Measurements from ENCODE around the gene PCBD1.

PCBD1 gene

DNA sequence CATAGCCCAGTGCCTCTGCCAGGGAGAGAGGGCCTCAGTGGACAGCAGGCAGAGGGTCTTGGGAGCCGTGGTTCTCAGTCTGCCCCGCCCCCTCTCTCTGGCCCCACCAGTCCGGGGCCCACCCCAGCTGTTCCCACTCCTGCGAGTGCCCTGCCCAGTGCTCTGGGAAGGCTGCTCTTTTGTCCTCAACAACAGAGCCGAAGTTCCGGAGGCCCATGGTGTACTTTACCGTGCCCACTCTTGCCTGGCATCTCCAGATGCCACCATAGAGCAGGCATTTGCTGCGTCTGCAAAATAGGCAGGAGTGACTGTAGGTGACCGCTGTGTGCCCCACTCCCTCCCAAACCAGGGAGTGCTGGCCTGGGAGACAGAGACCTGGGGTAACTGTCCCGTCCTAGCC lies 29.3 kb upstream of the PCBD1 start:
- Histone ChIP-seq H3K4me3 (ENCODE audit: low read length in 2 of 2) (no peak overlapping the region), H3K36me3 (ENCODE audit: control insufficient read depth in 2 of 2, insufficient read depth in 2 of 2, low read length in 2 of 2) (no peaks in the 10 kb centered on the region), H3K27ac (ENCODE audit: low read depth in 2 of 2, low read length in 2 of 2) (no peak overlapping the region), H3K4me1 (ENCODE audit: control insufficient read depth in 2 of 2, insufficient read depth in 2 of 2, low read length in 2 of 2) (no peaks in the 10 kb centered on the region), H3K9ac (ENCODE audit: low read depth in 1 of 2, low read length in 2 of 2) (no peak overlapping the region), H3K27me3 (ENCODE audit: control insufficient read depth in 2 of 2, insufficient read depth in 2 of 2, low read length in 2 of 2) (peaks cover 0 to 16% of the 10 kb centered on the region in 2 donors), H3K9me3 (ENCODE audit: control insufficient read depth in 2 of 2, low read length in 2 of 2) (no peaks in the 10 kb centered on the region)

DNA sequence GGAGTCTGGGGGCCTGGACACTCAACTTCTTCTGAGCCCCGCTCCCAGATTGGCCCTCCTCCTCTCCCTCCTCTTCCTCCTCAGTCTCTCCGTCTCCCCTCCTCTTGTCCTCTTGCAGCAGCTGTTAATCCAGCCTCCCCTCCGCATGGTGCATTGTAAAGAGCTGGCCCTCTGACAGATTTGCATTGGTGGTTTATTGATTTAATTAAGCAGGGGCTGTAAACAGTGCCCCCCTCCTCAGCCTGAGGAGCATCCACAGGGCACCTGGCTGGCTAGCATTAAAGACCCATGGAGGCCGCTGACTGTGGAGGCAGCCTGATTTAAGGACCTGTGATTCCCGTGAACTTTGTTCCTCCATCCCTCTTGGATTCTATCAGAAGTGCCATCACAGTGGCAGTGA lies 28.9 kb upstream of the PCBD1 start:
- no peaks in the 10 kb centered on the region for H3K9me3 ChIP-seq (ENCODE audit: control insufficient read depth in 2 of 2, low read length in 2 of 2)
- H3K4me1 ChIP-seq (ENCODE audit: control insufficient read depth in 2 of 2, insufficient read depth in 2 of 2, low read length in 2 of 2): no peaks in the 10 kb centered on the region
- H3K36me3 ChIP-seq (ENCODE audit: control insufficient read depth in 2 of 2, insufficient read depth in 2 of 2, low read length in 2 of 2): no peaks in the 10 kb centered on the region
- no peak overlapping the region for H3K9ac ChIP-seq (ENCODE audit: low read depth in 1 of 2, low read length in 2 of 2)
- H3K27me3 ChIP-seq (ENCODE audit: control insufficient read depth in 2 of 2, insufficient read depth in 2 of 2, low read length in 2 of 2): peaks cover 0 to 16% of the 10 kb centered on the region in 2 donors
- no peak overlapping the region for H3K4me3 ChIP-seq (ENCODE audit: low read length in 2 of 2)
- no peak overlapping the region for H3K27ac ChIP-seq (ENCODE audit: low read depth in 2 of 2, low read length in 2 of 2)

DNA sequence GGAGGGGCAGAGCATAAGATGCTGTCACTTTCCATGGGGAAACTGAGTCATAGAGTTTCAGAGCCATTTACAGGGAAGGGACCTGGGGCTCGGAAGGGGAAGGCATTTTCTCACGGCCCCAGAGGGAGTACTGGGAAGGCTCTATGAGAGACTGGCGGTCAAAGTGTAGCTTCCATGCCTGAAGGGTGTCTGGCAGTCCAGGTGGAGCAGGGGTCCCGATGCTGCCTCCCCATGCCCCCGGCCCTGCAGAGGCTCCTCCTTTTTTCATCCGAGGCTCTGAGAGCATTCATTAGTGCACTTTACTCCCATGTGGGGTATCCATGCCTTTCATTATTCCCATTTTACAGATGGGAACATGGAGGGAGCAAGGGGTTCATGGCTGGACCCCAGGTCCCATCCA lies 27.9 kb upstream of the PCBD1 start:
- Histone ChIP-seq H3K4me3 (ENCODE audit: low read length in 2 of 2) (no peak overlapping the region), H3K9me3 (ENCODE audit: control insufficient read depth in 2 of 2, low read length in 2 of 2) (no peaks in the 10 kb centered on the region), H3K27ac (ENCODE audit: low read depth in 2 of 2, low read length in 2 of 2) (no peak overlapping the region), H3K36me3 (ENCODE audit: control insufficient read depth in 2 of 2, insufficient read depth in 2 of 2, low read length in 2 of 2) (no peaks in the 10 kb centered on the region), H3K9ac (ENCODE audit: low read depth in 1 of 2, low read length in 2 of 2) (no peak overlapping the region), H3K27me3 (ENCODE audit: control insufficient read depth in 2 of 2, insufficient read depth in 2 of 2, low read length in 2 of 2) (peaks cover 0 to 10% of the 10 kb centered on the region in 2 donors), H3K4me1 (ENCODE audit: control insufficient read depth in 2 of 2, insufficient read depth in 2 of 2, low read length in 2 of 2) (no peaks in the 10 kb centered on the region)

DNA sequence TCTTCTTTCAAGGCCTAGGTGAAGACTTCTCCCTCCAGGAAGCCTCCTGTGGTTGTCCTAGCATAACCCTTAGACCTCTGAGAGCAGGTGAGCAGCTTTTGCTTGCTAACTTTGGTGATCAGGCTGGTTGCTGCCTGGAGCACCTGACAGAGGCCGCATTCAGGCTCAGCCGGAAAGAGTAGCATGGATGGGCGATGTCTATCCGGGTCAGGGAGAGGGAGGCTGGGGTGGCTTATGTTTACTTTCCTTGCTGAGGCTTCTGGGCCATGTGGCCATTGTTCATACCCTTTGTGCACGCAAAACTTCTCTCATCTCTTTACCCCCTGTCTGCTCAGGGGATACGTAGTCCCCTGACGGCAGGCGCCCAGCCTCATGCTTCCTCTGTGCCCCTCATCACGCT lies 27.4 kb upstream of the PCBD1 start:
- Histone ChIP-seq H3K4me3 (ENCODE audit: low read length in 2 of 2) (no peak overlapping the region), H3K36me3 (ENCODE audit: control insufficient read depth in 2 of 2, insufficient read depth in 2 of 2, low read length in 2 of 2) (no peaks in the 10 kb centered on the region), H3K4me1 (ENCODE audit: control insufficient read depth in 2 of 2, insufficient read depth in 2 of 2, low read length in 2 of 2) (no peaks in the 10 kb centered on the region), H3K9ac (ENCODE audit: low read depth in 1 of 2, low read length in 2 of 2) (no peak overlapping the region), H3K27me3 (ENCODE audit: control insufficient read depth in 2 of 2, insufficient read depth in 2 of 2, low read length in 2 of 2) (peaks cover 0 to 10% of the 10 kb centered on the region in 2 donors), H3K9me3 (ENCODE audit: control insufficient read depth in 2 of 2, low read length in 2 of 2) (no peaks in the 10 kb centered on the region), H3K27ac (ENCODE audit: low read depth in 2 of 2, low read length in 2 of 2) (no peak overlapping the region)

DNA sequence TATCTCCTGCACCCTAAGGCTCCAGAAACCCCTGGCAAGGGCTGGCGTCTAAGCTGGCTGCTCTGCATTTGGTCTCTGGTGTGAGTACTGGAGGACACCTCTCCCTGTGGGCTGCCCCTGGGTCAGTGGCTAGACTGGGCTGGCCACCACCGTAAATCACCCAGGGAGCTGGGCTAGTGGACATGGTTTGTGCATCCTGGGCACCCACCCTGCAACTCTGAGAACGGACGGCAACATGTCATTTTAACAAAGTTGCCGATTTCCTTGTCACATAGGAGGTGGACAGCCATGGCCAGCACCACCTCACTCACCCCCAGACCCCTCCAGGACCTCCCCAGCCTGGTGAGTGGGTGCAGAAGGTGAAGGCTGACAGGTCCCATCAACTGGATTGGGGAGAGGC lies 26.8 kb upstream of the PCBD1 start:
- H3K27ac ChIP-seq (ENCODE audit: low read depth in 2 of 2, low read length in 2 of 2): no peak overlapping the region
- peaks cover 0 to 10% of the 10 kb centered on the region in 2 donors for H3K27me3 ChIP-seq (ENCODE audit: control insufficient read depth in 2 of 2, insufficient read depth in 2 of 2, low read length in 2 of 2)
- no peaks in the 10 kb centered on the region for H3K36me3 ChIP-seq (ENCODE audit: control insufficient read depth in 2 of 2, insufficient read depth in 2 of 2, low read length in 2 of 2)
- H3K4me3 ChIP-seq (ENCODE audit: low read length in 2 of 2): no peak overlapping the region
- no peak overlapping the region for H3K9ac ChIP-seq (ENCODE audit: low read depth in 1 of 2, low read length in 2 of 2)
- H3K9me3 ChIP-seq (ENCODE audit: control insufficient read depth in 2 of 2, low read length in 2 of 2): no peaks in the 10 kb centered on the region
- no peaks in the 10 kb centered on the region for H3K4me1 ChIP-seq (ENCODE audit: control insufficient read depth in 2 of 2, insufficient read depth in 2 of 2, low read length in 2 of 2)

DNA sequence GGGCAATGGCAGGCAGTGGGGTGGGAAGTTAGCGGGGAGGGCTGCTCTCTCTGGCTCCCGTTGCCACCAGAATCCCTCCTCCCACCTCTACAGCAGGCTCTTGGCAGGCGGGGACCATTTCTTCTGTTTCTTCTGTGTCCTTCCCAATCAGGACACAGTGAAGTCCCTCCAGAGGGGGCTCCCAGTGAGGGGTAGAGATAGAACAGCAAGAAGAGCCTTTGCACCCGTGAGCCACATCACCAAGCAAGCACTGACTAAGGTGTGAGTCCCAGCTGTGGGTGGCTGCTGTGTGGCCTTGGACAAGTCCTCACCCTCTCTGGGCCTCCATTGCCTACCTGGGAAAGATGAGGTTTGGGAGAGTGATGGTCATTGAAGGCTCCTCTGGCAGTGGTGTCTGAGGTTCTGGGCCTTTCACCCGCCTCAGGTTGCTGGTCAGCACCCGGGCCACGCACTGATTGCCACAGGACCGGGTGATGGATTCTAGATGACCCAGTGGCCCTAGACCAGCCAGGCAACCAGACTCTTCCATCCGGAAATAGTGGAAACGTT lies 26.0 kb upstream of the PCBD1 start:
- Histone ChIP-seq H3K27ac (ENCODE audit: low read depth in 2 of 2, low read length in 2 of 2) (no peak overlapping the region), H3K36me3 (ENCODE audit: control insufficient read depth in 2 of 2, insufficient read depth in 2 of 2, low read length in 2 of 2) (no peaks in the 10 kb centered on the region), H3K4me1 (ENCODE audit: control insufficient read depth in 2 of 2, insufficient read depth in 2 of 2, low read length in 2 of 2) (no peaks in the 10 kb centered on the region), H3K4me3 (ENCODE audit: low read length in 2 of 2) (no peak overlapping the region), H3K9ac (ENCODE audit: low read depth in 1 of 2, low read length in 2 of 2) (no peak overlapping the region), H3K27me3 (ENCODE audit: control insufficient read depth in 2 of 2, insufficient read depth in 2 of 2, low read length in 2 of 2) (peaks cover 0 to 5% of the 10 kb centered on the region in 2 donors), H3K9me3 (ENCODE audit: control insufficient read depth in 2 of 2, low read length in 2 of 2) (no peaks in the 10 kb centered on the region)

DNA sequence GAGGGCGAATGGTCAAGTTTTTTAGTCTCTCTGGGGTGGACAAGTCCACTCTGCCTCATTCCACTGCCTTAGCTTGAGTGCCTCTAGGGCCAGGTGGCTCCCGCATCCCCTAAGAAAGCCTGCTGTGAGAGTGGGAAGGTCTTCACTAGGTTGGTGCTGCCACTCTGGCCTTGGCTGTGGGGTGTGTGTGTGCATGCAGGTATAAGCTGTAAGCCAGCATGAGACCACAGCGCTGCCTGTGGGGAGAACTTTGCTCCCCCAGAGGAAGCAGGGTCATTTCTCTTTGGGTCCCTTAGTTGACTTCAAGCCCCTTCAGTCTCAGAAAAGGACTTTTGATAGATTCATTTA lies 25.5 kb upstream of the PCBD1 start:
- Histone ChIP-seq H3K27ac (ENCODE audit: low read depth in 2 of 2, low read length in 2 of 2) (no peak overlapping the region), H3K9ac (ENCODE audit: low read depth in 1 of 2, low read length in 2 of 2) (no peak overlapping the region), H3K4me3 (ENCODE audit: low read length in 2 of 2) (no peak overlapping the region), H3K27me3 (ENCODE audit: control insufficient read depth in 2 of 2, insufficient read depth in 2 of 2, low read length in 2 of 2) (peaks cover 0 to 5% of the 10 kb centered on the region in 2 donors), H3K4me1 (ENCODE audit: control insufficient read depth in 2 of 2, insufficient read depth in 2 of 2, low read length in 2 of 2) (no peaks in the 10 kb centered on the region), H3K9me3 (ENCODE audit: control insufficient read depth in 2 of 2, low read length in 2 of 2) (no peaks in the 10 kb centered on the region), H3K36me3 (ENCODE audit: control insufficient read depth in 2 of 2, insufficient read depth in 2 of 2, low read length in 2 of 2) (no peaks in the 10 kb centered on the region)

DNA sequence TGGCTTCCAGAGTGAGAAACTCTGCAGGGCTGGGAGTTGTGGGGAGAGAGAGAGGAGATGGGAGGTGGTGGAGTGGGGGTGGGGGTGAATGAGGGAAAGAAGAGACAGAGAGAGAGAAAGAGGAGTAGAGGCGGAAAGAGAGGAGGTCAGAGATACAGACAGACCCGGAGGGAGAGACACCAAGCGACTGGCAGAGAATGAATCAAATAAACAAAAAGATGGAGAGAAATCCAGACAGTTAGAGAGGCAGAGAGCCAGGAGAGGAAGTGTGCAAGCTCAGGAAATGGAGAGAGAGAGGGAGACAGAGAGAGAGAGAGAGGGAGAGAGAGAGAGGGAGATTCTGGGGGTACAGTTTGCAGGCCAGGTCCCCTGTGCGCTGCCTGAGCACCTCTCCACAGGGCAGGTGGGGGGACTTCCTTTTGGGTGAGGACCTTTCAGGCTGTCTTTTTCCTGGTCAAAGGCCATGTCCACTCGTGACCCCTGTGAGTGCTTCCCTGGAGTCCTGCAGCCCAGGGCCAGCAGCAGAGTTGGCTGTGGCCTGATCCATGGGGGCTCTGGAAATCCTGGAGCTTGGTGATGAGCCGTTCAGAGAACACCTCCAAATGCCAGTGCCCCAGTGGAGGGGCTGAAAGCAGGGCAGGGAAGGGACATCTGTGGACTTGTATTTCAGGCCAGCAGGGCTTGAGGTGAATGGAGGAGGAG lies 25.0 kb upstream of the PCBD1 start:
- peaks cover 0 to 5% of the 10 kb centered on the region in 2 donors for H3K27me3 ChIP-seq (ENCODE audit: control insufficient read depth in 2 of 2, insufficient read depth in 2 of 2, low read length in 2 of 2)
- no peak overlapping the region for H3K4me3 ChIP-seq (ENCODE audit: low read length in 2 of 2)
- H3K36me3 ChIP-seq (ENCODE audit: control insufficient read depth in 2 of 2, insufficient read depth in 2 of 2, low read length in 2 of 2): no peaks in the 10 kb centered on the region
- H3K4me1 ChIP-seq (ENCODE audit: control insufficient read depth in 2 of 2, insufficient read depth in 2 of 2, low read length in 2 of 2): no peaks in the 10 kb centered on the region
- no peak overlapping the region for H3K27ac ChIP-seq (ENCODE audit: low read depth in 2 of 2, low read length in 2 of 2)
- H3K9me3 ChIP-seq (ENCODE audit: control insufficient read depth in 2 of 2, low read length in 2 of 2): no peaks in the 10 kb centered on the region
- H3K9ac ChIP-seq (ENCODE audit: low read depth in 1 of 2, low read length in 2 of 2): no peak overlapping the region

DNA sequence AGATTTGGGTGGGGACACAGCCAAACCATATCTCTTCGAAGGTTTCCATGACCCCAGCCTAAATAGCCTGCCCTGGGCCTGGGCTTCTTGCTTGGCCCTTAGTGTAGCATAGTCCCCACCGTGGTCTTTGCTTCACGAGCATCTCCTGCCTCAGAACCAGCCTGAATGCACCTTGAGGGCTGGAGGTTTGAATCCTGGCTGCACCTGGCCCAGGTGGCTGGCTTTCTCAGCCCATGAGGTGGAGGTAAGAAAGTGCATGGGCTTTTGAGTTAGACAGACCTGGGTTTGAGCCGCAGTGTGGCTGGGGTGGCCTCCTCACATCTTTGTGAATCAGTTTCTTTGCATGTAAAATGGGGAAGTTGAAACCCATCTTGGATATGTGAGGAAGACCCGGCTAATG lies 24.2 kb upstream of the PCBD1 start:
- no peaks in the 10 kb centered on the region for H3K36me3 ChIP-seq (ENCODE audit: control insufficient read depth in 2 of 2, insufficient read depth in 2 of 2, low read length in 2 of 2)
- H3K27me3 ChIP-seq (ENCODE audit: control insufficient read depth in 2 of 2, insufficient read depth in 2 of 2, low read length in 2 of 2): no peaks in the 10 kb centered on the region
- H3K4me1 ChIP-seq (ENCODE audit: control insufficient read depth in 2 of 2, insufficient read depth in 2 of 2, low read length in 2 of 2): peaks cover 5 to 7% of the 10 kb centered on the region in 2 donors
- H3K9me3 ChIP-seq (ENCODE audit: control insufficient read depth in 2 of 2, low read length in 2 of 2): no peaks in the 10 kb centered on the region
- H3K27ac ChIP-seq (ENCODE audit: low read depth in 2 of 2, low read length in 2 of 2): no peak overlapping the region
- no peak overlapping the region for H3K9ac ChIP-seq (ENCODE audit: low read depth in 1 of 2, low read length in 2 of 2)
- no peak overlapping the region for H3K4me3 ChIP-seq (ENCODE audit: low read length in 2 of 2)

DNA sequence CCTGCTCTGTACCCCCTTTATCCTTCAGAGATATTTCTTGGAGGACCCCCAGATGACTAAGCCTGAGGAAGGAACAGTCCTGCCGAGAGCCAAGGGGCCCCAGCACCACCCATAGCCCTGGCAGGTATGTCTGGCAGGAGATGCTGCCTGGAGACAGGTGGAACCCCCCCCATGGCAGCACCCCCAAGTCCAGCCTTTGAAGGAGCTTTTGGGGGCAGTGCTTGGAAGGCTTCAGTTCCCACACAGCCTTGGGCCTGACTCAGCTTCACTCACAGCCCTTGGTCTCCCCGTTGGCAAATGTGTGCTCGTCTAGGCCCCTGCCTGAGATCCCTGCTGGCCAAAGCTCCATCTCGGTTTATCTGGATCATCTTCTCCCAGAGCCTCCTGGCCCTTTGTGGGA lies 23.0 kb upstream of the PCBD1 start:
- Histone ChIP-seq H3K4me1 (ENCODE audit: control insufficient read depth in 2 of 2, insufficient read depth in 2 of 2, low read length in 2 of 2) (peaks cover 6 to 15% of the 10 kb centered on the region in 2 donors), H3K27ac (ENCODE audit: low read depth in 2 of 2, low read length in 2 of 2) (no peak overlapping the region), H3K9me3 (ENCODE audit: control insufficient read depth in 2 of 2, low read length in 2 of 2) (no peaks in the 10 kb centered on the region), H3K27me3 (ENCODE audit: control insufficient read depth in 2 of 2, insufficient read depth in 2 of 2, low read length in 2 of 2) (no peaks in the 10 kb centered on the region), H3K9ac (ENCODE audit: low read depth in 1 of 2, low read length in 2 of 2) (no peak overlapping the region), H3K4me3 (ENCODE audit: low read length in 2 of 2) (no peak overlapping the region), H3K36me3 (ENCODE audit: control insufficient read depth in 2 of 2, insufficient read depth in 2 of 2, low read length in 2 of 2) (no peaks in the 10 kb centered on the region)

Data from mucosa of rectum (tissue), 2 donors.